ENCODE results near the gene SMARCA1. TPM values are rescaled to one million over a fixed set of nuclear protein-coding genes. Genes with fewer than 3 reads are reported as not detected.

Gene SMARCA1
- total and polyA plus RNA-seq, 10 of the 15 experiments (the other 5 are each of a cell fraction or from before 2014, with no cell fraction given) = 0.02 to 0.31 (median 0.08) TPM; not detected in 3

DNA sequence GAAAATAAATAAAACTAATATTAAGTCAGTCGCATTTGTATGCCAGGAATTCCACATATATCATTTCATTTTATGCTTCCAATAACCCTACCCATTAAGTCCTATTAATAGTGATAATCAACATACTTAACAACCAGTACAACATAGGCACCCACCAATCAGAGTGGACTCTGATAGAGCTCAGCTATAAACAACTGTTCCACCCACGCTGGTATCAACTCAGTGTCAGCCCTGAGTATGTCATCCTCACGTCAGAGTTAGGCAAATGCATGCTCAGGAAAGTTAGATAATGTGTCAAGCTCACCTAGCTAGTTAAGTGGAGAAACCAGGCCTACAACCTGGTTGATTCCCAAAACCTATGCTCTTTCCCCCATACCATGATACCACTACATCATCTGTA is 89.3 kb downstream of the SMARCA1 start (continued):
- no peak for TF ChIP-seq CUX1 (IDR thresholded peaks at IDR 0.05; ENCODE audit: insufficient replicate concordance, low read depth, low read length)
- TF ChIP-seq HDAC2 (IDR thresholded peaks at IDR 0.05) = no peak
- TF ChIP-seq EZH2 (IDR thresholded peaks at IDR 0.05; ENCODE audit: borderline replicate concordance, control insufficient read depth, low read depth, low read length) = no peak
- TF ChIP-seq ZSCAN29 (IDR thresholded peaks at IDR 0.05) = no peak
- no peak for TF ChIP-seq RCOR1 (conservative IDR thresholded peaks at IDR 0.05; ENCODE audit: low read depth, low read length)
- no peak for TF ChIP-seq SREBF1 (IDR thresholded peaks at IDR 0.05; ENCODE audit: low read length)

- no peak overlapping the region for H3K4me2 ChIP-seq (ENCODE audit: control insufficient read depth, insufficient read depth)
- no TSS peak for BruUV-seq (replicated peaks)
- no peak for FAIRE-seq
- no peaks in the 10 kb centered on the region for H3K79me2 ChIP-seq (ENCODE audit: control insufficient read depth, insufficient read depth, low read length)
- H3K9me3 ChIP-seq (replicated peaks; ENCODE audit: control insufficient read depth, insufficient read depth, low read length) = no peaks in the 10 kb centered on the region
- no peak overlapping the region for H2AFZ ChIP-seq (ENCODE audit: control insufficient read depth, low read depth, low read length)
- POLR2A ChIA-PET = no interaction called here
- no peaks in the 10 kb centered on the region for H3K27me3 ChIP-seq (replicated peaks in 1 of 2; ENCODE audit: control insufficient read depth in 2 of 2, insufficient read depth in 2 of 2, low read length in 1 of 2)
- H3K27ac ChIP-seq (ENCODE audit: control insufficient read depth, insufficient read depth) = no peak overlapping the region
- CTCF ChIA-PET = no interaction called here
- no peaks in the 10 kb centered on the region for H3K36me3 ChIP-seq (ENCODE audit: control insufficient read depth in 2 of 2, insufficient read depth in 2 of 2, low read length in 1 of 2)
- no peak for ATAC-seq
- in situ Hi-C loops (cut with MboI) (no loop called here), intact Hi-C loops (cut with micrococcal nuclease; ENCODE audit: unreplicated experiment) (no loop called here)
- no peak for DNase-seq (ENCODE audit: low read depth, low spot score)
- RAD21 ChIA-PET (ENCODE audit: unreplicated experiment) = no interaction called here
- H4K20me1 ChIP-seq (ENCODE audit: control insufficient read depth, insufficient read depth) = no peaks in the 10 kb centered on the region
- SMC1A ChIA-PET (ENCODE audit: uncharacterized antibody, unreplicated experiment) = no interaction called here
- H3K4me1 ChIP-seq (ENCODE audit: control insufficient read depth, insufficient read depth, low read length) = no peaks in the 10 kb centered on the region
- WGBS (ENCODE audit: insufficient coverage, insufficient replicate concordance, low lambda C conversion rate, missing lambda C conversion rate) = 27% methylated on average over 2 of the region's 2 CpGs
- no peak overlapping the region for H3K9ac ChIP-seq (ENCODE audit: control insufficient read depth, insufficient read depth, low read length)
- H3K4me3 ChIP-seq = no peak overlapping the region
- TF ChIP-seq CHD2 (IDR thresholded peaks at IDR 0.05; ENCODE audit: borderline replicate concordance, low read depth, low read length) (no peak), HDGF (IDR thresholded peaks at IDR 0.05) (no peak), TCF12 (IDR thresholded peaks at IDR 0.05; ENCODE audit: low read depth, low read length) (no peak), NRF1 (conservative IDR thresholded peaks at IDR 0.05; ENCODE audit: low read depth, low read length) (no peak), ZNF687 (IDR thresholded peaks at IDR 0.05) (no peak), IKZF1 (conservative IDR thresholded peaks at IDR 0.05) (no peak)
These were observed 89.8 kb downstream of the SMARCA1 start for GRCh38 chrX:129433461-129433860.

Measured in GM12878 (cell line).